H9 (cell line): ENCODE results near the gene HORMAD1. TPM values are rescaled to one million over a fixed set of nuclear protein-coding genes. Genes with fewer than 3 reads are reported as not detected.

Source experiments
- DNase-seq: peaks from one replicate; pipeline ENCODE4 v3.0.0-alpha.2; 2017
- H2AFZ ChIP-seq: one replicate; pipeline ENCODE4 v1.6.1; 2013; ENCODE audit warnings: mild to moderate bottlenecking, low read length, control low read depth, moderate library complexity
- H2AK5ac ChIP-seq: 2 replicates; pipeline ENCODE4 v1.6.1; 2013; ENCODE audit warnings: low read length, control low read depth, mixed read lengths; ENCODE audit not compliant: insufficient read length
- H2BK120ac ChIP-seq: one replicate; pipeline ENCODE4 v1.6.1; 2013; ENCODE audit warnings: low read depth, mild to moderate bottlenecking, low read length, control low read depth, inconsistent platforms; ENCODE audit not compliant: poor library complexity, severe bottlenecking
- H2BK12ac ChIP-seq: 2 replicates; pipeline ENCODE4 v1.6.1; 2013; ENCODE audit warnings: low read length, control low read depth, mixed read lengths, low read depth; ENCODE audit not compliant: insufficient read length
- H2BK15ac ChIP-seq: 2 replicates; pipeline ENCODE4 v1.6.1; 2013; ENCODE audit warnings: low read depth, low read length, control low read depth
- H2BK20ac ChIP-seq: one replicate; pipeline ENCODE4 v1.6.1; 2013; ENCODE audit warnings: low read depth, mild to moderate bottlenecking, low read length, control low read depth, inconsistent platforms; ENCODE audit not compliant: poor library complexity, severe bottlenecking
- H2BK5ac ChIP-seq: 2 replicates; pipeline ENCODE4 v1.6.1; 2013; ENCODE audit warnings: low read length, control low read depth, mixed read lengths; ENCODE audit not compliant: insufficient read length
- H3K14ac ChIP-seq: 2 replicates; pipeline ENCODE4 v1.6.1; 2013; ENCODE audit warnings: low read length, control low read depth; ENCODE audit not compliant: insufficient read depth
- H3K18ac ChIP-seq: 2 replicates; pipeline ENCODE4 v1.6.1; 2013; ENCODE audit warnings: low read depth, mild to moderate bottlenecking, mixed read lengths, low read length, control low read depth; ENCODE audit not compliant: insufficient read length
- H3K23ac ChIP-seq: 2 replicates; pipeline ENCODE4 v1.6.1; 2013; ENCODE audit warnings: low read length, control low read depth, mixed read lengths, low read depth; ENCODE audit not compliant: insufficient read length
- H3K23me2 ChIP-seq: 2 replicates; pipeline ENCODE4 v1.6.1; 2013; ENCODE audit warnings: low read depth, mild to moderate bottlenecking, mixed read lengths, low read length, control low read depth; ENCODE audit not compliant: insufficient read length, poor library complexity, severe bottlenecking
- H3K27ac ChIP-seq: 2 replicates; pipeline ENCODE4 v1.5.1; 2013; ENCODE audit warnings: low read length, control low read depth, mixed read lengths, low read depth; ENCODE audit not compliant: insufficient read length
- H3K27me3 ChIP-seq: 2 replicates; pipeline ENCODE4 v1.6.1; 2013; ENCODE audit warnings: low read length, control low read depth, inconsistent platforms; ENCODE audit not compliant: insufficient read depth
- H3K4ac ChIP-seq: 2 replicates; pipeline ENCODE4 v1.6.1; 2013; ENCODE audit warnings: low read depth, mild to moderate bottlenecking, control low read depth, inconsistent platforms, low read length, moderate library complexity
- H3K4me1 ChIP-seq: 2 replicates; pipeline ENCODE4 v1.6.1; 2013; ENCODE audit warnings: low read length, control low read depth, inconsistent platforms; ENCODE audit not compliant: insufficient read depth
- H3K4me2 ChIP-seq: 2 replicates; pipeline ENCODE4 v1.6.1; 2013; ENCODE audit warnings: low read length, control low read depth, mixed read lengths; ENCODE audit not compliant: insufficient read length, insufficient read depth
- H3K56ac ChIP-seq: 2 replicates; pipeline ENCODE4 v1.6.1; 2013; ENCODE audit warnings: low read depth, mild to moderate bottlenecking, mixed read lengths, low read length, control low read depth; ENCODE audit not compliant: insufficient read length
- H3K79me1 ChIP-seq: 2 replicates; pipeline ENCODE4 v1.6.1; 2013; ENCODE audit warnings: low read depth, mild to moderate bottlenecking, moderate library complexity, low read length, control low read depth, inconsistent platforms; ENCODE audit not compliant: insufficient read depth, poor library complexity, severe bottlenecking
- H3K79me2 ChIP-seq: 2 replicates; pipeline ENCODE4 v1.6.1; 2013; ENCODE audit warnings: low read length, control low read depth, inconsistent platforms; ENCODE audit not compliant: insufficient read depth
- H3K9ac ChIP-seq: 2 replicates; pipeline ENCODE4 v1.6.1; 2013; ENCODE audit warnings: low read length, control low read depth, mixed read lengths; ENCODE audit not compliant: insufficient read length; ENCODE audit errors: extremely low read depth
- H3K9me3 ChIP-seq: one replicate; pipeline ENCODE4 v1.6.1; 2013; ENCODE audit warnings: low read depth, low read length, inconsistent platforms; ENCODE audit not compliant: control insufficient read depth
- H3T11ph ChIP-seq: one replicate; pipeline ENCODE4 v1.6.1; 2013; ENCODE audit warnings: mild to moderate bottlenecking, low read length, control low read depth, inconsistent platforms
- H4K20me1 ChIP-seq: one replicate; pipeline ENCODE4 v1.6.1; 2013; ENCODE audit not compliant: control insufficient read depth, insufficient read length, insufficient read depth
- H4K5ac ChIP-seq: 2 replicates; pipeline ENCODE4 v1.6.1; 2013; ENCODE audit warnings: low read depth, mild to moderate bottlenecking, mixed read lengths, low read length, control low read depth; ENCODE audit not compliant: insufficient read length
- H4K8ac ChIP-seq: replicated peaks from 2 replicates; pipeline ENCODE4 v1.6.1; 2013; ENCODE audit warnings: low read length, control low read depth, mixed read lengths, low read depth; ENCODE audit not compliant: insufficient read length
- H4K91ac ChIP-seq: 2 replicates; pipeline ENCODE4 v1.6.1; 2013; ENCODE audit warnings: low read depth, mild to moderate bottlenecking, moderate library complexity, mixed read lengths, low read length, control low read depth; ENCODE audit not compliant: insufficient read length
- H3K27ac Mint-ChIP-seq, 3 experiments: 2 replicates in 2 of 3; 3 replicates in 1 of 3; pipeline ENCODE4 v1.8.0; 2020 to 2021; ENCODE audit warnings: mixed read lengths in 3 of 3, mild to moderate bottlenecking in 1 of 3, moderate library complexity in 1 of 3
- H3K27me3 Mint-ChIP-seq: 2 replicates; pipeline ENCODE4 v1.8.0; 2021; ENCODE audit warnings: low read depth, mild to moderate bottlenecking, moderate library complexity, mixed read lengths
- H3K36me3 Mint-ChIP-seq, 3 experiments: 2 replicates in 2 of 3; 3 replicates in 1 of 3; pipeline ENCODE4 v1.8.0; 2020 to 2021; ENCODE audit warnings: low read depth in 3 of 3, mixed read lengths in 3 of 3; ENCODE audit not compliant: insufficient read depth in 1 of 3
- H3K4me1 Mint-ChIP-seq, 2 experiments: 2 replicates each; pipeline ENCODE4 v1.8.0; 2020; ENCODE audit warnings: mixed read lengths in 2 of 2
- H3K4me3 Mint-ChIP-seq, 2 experiments: 2 replicates in 1 of 2; 3 replicates in 1 of 2; pipeline ENCODE4 v1.8.0; 2020 to 2021; ENCODE audit warnings: mild to moderate bottlenecking in 2 of 2, mixed read lengths in 2 of 2, moderate library complexity in 1 of 2
- H3K9me3 Mint-ChIP-seq, 2 experiments: 2 replicates in 1 of 2; 3 replicates in 1 of 2; pipeline ENCODE4 v1.8.0; 2020; ENCODE audit warnings: mild to moderate bottlenecking in 2 of 2, mixed read lengths in 2 of 2, moderate library complexity in 1 of 2
- WGBS: extraction: QIAGEN DNeasy Blood & Tissue Kit; methylation state at CpG from one replicate; pipeline ENCODE4 v1.1.7; 2013; ENCODE audit warnings: missing lambda C conversion rate, low lambda C conversion rate, mixed read lengths; ENCODE audit not compliant: insufficient read length; ENCODE audit errors: extremely low coverage; 5-methylcytosine and 5-hydroxymethylcytosine counted together
- total RNA-seq: library from RNA; stranded (reverse); gene quantifications from 2 replicates; pipeline ENCODE4 v1.2.1, GENCODE V29; 2021
- TF ChIP-seq, protein P1 (sequence below): fragments of 200-600 bp; sonication (generic); conservative IDR thresholded peaks from 3 replicates; pipeline ENCODE4 v1.8.0; 2021; ENCODE audit warnings: antibody characterized with exemption, mild to moderate bottlenecking

HORMAD1 gene
- total RNA-seq, 1 experiment from 2014 or later: not detected

DNA sequence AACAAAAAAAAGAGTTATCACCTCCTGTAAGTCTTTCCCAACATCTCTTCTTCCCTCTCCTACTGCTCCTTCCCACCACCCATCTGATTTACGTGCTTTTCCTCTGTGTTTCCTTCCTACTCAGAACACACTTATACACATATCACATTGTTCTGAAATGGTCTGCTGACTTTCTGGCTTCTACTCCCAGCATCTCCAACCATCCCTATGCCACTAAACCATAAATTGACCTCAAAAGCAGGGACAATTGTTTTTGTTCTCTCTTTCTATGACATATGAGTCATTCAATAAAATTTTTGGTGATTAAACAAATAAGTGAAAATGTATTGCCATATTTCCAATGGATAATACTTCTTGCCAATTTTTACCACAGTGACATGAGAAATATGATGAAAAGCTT is 31.9 kb downstream of the HORMAD1 start:
- Histone ChIP-seq H4K8ac (no peak overlapping the region), H3K4me2 (no peak overlapping the region), H3K9me3 (no peaks in the 10 kb centered on the region), H3K14ac (no peak overlapping the region), H4K5ac (no peak overlapping the region), H2BK20ac (no peak overlapping the region), H2BK5ac (no peak overlapping the region), H3T11ph (no peak overlapping the region), H2AFZ (no peak overlapping the region), H3K23ac (no peak overlapping the region), H3K18ac (no peak overlapping the region), H3K56ac (no peak overlapping the region), H2AK5ac (no peak overlapping the region), H2BK15ac (no peak overlapping the region), H3K79me2 (no peaks in the 10 kb centered on the region), H3K4ac (no peak overlapping the region), H3K23me2 (no peaks in the 10 kb centered on the region), H3K79me1 (no peaks in the 10 kb centered on the region), H4K20me1 (no peaks in the 10 kb centered on the region), H3K9ac (no peak overlapping the region), H3K27ac (no peak overlapping the region), H4K91ac (no peak overlapping the region), H2BK120ac (no peak overlapping the region), H2BK12ac (no peak overlapping the region), H3K27me3 (no peaks in the 10 kb centered on the region), H3K4me1 (no peaks in the 10 kb centered on the region)
- no peak for DNase-seq
- peaks cover 5 to 6% of the 10 kb centered on the region in 2 experiments for H3K4me1 Mint-ChIP-seq
- TF ChIP-seq, protein P1, sequence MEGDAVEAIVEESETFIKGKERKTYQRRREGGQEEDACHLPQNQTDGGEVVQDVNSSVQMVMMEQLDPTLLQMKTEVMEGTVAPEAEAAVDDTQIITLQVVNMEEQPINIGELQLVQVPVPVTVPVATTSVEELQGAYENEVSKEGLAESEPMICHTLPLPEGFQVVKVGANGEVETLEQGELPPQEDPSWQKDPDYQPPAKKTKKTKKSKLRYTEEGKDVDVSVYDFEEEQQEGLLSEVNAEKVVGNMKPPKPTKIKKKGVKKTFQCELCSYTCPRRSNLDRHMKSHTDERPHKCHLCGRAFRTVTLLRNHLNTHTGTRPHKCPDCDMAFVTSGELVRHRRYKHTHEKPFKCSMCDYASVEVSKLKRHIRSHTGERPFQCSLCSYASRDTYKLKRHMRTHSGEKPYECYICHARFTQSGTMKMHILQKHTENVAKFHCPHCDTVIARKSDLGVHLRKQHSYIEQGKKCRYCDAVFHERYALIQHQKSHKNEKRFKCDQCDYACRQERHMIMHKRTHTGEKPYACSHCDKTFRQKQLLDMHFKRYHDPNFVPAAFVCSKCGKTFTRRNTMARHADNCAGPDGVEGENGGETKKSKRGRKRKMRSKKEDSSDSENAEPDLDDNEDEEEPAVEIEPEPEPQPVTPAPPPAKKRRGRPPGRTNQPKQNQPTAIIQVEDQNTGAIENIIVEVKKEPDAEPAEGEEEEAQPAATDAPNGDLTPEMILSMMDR: no peak
- peaks cover 14 to 45% (median 36%) of the 10 kb centered on the region in 3 experiments; a peak in 6 of 7 replicates for H3K36me3 Mint-ChIP-seq
- no CpG with 5 or more reads among the region's 1 CpG for WGBS
- no peak overlapping the region for H3K4me3 Mint-ChIP-seq
- H3K27ac Mint-ChIP-seq: peak overlapping the region in 2 of 3 experiments; percentile 6 to 28; a peak in 2 of 7 replicates
- H3K27me3 Mint-ChIP-seq: no peaks in the 10 kb centered on the region
- no peaks in the 10 kb centered on the region for H3K9me3 Mint-ChIP-seq
